Measurements from ENCODE around the gene KIFC1.

Gene KIFC1

DNA sequence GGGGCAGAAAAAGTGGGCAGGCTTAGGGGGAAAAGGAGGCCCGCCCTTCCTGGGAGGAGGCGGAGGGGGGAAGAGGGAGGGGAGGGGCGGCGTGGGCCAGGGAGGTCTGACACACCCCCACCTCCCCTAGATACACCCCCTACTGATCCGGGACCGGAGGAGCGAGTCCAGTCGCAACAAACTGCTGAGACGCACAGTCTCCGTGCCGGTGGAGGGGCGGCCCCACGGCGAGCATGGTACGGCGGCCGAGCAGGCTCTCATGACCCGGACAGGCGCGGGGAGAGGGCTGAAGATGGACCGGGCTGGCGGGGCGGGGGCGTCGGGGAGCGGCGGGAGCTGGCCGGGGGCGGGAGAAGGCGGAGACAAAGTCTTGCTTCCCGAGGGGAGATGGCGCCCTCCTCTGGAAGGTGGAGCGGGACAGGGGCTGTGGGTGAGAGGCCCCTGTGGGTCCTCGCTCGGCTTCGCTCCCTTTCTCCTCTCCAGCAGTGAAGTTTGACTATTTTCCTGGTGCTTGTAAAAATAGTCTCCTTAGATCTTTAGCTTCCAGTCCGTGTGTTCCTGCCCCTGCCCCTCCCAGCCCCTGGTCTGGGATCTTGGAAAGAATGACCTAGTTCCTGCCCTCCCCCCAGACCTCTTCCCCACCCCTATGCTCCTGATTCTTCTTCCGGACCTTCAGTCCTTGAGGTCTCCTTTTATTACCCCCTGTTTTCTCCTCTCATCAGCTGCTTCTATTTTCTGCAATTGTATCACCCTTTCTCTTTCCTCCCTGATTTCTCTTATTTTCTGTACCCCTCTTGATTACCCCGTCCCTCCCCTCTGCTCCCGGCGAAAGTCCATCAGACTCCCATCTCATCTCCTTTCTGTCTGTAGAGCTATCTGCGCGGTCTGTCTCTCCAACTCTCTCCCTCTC lies 34.3 kb downstream of the KIFC1 start:
- DNase-seq: peak; percentile 78

DNA sequence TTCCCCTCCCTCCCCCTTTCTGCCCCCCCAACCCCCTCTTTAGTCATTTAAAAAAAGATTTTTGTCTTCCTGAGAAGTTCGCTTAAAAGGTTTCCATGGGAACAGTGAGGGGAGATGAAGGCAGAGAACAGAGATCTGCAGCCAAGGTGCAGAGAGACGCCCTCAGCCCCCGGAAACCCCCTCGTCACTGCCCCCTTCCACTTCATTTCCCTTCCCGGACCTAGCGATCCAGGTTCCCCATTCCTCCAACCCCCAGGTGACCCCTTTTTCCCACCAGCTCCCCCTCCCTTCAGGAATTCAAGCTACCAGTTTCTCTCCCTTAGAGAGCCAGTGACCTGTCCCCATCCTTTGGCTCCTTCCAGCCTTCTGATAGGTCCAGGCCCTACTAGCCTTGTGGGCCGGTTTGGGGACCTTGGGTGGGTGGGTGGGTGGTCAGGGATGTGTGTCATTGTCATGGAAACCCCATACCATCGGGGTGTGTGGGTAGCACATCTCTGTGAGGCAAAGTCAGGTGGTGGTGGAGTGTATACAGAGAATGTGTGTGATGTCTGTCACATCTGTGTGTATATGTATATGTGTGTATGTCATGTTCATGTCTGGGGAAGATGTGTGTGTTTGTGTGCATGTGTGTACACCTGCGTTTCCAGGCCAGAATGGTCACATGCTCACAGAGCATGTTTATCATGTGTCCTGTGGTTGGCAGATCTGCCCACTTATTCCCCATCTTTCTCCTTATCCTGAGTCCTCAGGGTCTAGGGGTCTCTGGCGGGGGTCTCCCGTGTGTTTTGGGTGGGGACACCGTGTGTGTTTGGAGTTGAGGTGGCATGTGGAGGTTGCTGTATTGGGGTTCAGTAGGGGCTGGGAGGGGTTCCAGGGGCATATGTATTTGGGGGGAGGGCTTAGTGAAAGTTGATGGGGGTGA lies 35.2 kb downstream of the KIFC1 start:
- peak; percentile 46 for DNase-seq

DNA sequence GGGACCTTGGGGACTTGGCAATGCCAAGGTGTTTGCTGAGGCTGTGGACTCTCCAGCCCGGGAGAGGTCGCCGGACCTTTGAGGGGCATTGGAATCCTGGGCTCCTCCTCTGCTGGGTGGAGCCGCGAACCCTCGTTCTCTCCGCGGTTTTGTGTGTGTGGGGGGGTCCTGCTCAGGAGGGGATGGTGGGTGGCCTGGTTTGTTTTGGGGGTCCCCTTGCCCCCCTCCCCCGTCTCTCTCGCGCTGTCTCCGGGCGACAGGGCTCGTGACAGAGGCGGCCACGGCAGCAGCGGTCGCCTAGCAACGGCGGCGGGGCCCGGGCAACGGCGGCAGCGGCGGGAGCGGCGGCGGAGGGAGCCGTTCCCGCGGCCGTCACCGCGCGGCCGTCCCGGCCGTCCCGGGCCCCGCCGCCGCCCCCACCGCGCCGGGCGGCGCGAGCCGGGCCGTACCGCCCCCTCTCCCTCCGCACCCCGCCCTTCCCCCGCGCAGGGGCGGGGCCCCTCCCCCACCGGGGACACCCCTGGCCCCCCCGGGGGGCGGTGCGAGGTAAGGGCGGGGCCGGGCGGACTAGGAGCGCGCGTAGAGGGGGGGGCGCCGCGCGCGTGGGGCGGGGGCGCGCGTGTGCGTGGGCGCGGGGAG lies 36.1 kb downstream of the KIFC1 start:
- peak; percentile 57 for DNase-seq

DNA sequence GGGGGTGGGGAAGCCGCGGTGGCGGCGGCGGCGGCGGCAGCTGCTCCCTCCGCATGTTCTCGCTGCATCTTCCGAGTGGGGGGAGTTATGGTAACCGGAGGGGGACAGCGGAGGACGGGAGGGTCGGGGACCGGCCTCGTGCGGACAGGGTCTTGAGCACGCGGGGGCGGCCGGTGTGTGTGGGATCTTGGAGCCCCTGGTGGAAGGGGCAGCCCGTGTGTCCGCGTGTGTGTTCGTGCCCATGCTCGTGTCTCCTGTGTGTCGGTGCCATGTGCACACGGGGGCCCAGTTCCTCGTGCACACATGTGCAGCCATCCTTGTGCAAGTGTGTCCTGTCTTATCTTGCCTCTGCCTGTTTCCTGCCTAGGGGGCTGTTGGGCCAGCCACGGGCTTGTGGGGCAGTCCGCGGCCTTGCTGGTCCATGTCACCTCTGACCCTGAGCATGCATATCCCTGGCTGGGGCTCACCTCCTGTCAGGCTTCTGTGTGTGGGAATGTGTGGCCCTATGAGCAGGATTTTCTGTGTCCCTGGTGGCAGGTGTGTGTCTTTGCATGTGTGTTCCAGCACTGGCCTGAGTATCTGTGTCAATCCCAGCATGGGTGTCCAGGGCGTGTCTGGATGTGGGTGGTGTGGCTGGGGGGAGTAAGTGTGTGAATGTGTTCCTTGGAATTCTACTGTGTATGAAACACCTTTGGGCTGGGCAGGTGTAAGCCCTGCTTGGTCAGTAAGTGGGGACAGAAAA lies 36.8 kb downstream of the KIFC1 start:
- no peak for DNase-seq

DNA sequence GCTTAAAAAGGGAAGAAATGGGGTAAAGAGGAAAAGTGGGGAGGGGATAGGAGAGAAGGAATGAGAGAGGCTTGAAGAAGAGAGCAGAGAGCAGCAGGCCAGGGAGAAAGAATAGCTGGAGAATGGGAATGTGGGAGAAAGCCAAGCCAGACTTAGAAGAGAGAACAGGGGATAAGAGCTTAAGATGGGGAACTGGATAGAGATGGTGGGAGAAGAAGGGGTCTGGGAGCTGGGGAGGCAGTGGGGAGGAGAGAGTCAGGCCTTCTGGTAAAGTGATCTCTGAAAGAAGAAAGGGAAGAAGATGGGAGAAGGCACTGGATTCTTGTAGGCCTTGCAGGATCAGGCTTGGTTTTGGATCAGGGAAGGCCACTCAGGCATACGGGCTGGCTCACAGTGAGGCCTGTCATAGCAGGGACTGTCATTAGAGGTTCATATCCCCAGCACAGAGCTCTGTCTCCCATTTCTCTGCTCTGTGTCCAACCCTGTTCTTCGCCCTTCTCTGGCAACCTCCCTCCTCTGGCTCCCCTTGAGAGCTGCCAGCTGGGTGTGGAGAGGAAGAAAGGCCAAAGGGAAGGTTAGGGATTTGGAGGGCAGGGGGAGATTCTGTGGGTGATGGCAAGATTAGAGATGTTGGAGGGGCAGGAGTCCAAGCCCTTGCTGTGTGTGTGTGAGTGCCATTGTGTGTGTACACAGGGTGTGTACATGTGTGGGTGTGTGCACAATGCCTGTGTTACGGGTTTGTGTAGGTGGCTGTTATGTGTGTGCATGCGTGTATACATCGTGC lies 37.5 kb downstream of the KIFC1 start:
- DNase-seq: no peak

DNA sequence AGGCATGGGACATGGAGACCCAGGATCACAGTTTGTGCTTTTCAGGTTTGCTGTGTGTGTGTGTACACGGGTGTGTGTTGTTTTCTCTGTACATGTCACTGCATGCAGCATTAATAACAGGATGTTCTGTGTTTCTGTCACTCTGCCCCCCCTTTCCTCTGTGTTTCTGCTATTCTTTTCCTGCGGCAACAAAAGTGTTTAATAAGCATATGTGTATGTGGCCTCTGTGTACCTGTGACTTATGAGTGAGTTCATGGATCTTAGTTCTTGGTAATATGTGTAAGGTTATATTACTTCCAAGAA lies 38.1 kb downstream of the KIFC1 start:
- no peak for DNase-seq

- no peak for DNase-seq
Observed at GRCh38 chr6:33430334-33430733, 38.7 kb downstream of the KIFC1 start.

GRCh38 chr6:33430991-33431879 lies 39.6 kb downstream of the KIFC1 start:
- peak; percentile 79 for DNase-seq

DNA sequence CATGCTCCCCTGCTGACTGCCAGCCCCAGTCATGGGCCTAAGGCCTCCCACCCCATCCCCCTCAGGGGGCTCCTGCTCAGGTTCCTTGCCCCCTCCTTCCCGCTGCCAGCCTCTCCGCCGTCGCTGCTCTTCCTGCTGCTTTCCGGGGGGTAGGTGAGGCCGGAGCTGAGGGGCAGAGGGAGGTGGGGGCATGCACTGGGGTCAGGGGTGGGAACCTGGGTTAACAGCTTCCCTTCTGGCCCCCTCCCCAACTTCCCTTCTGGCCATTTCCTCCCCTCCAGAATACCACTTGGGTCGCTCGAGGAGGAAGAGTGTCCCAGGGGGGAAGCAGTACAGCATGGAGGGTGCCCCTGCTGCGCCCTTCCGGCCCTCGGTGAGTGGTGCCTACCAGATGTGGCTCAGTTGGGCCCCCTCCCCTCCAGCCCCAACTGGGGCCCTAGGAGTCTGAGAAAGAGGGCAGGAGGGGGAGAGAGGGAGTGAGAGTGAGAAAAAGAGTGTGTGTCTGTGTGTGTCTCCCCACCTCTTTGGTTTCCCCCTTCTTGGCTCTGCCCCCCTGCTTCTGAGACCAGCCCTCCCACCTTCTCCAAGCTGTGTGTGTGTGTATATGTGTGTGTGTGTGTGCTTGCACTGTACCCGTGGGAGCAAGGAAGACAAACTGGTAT lies 40.4 kb downstream of the KIFC1 start:
- no peak for DNase-seq

DNA sequence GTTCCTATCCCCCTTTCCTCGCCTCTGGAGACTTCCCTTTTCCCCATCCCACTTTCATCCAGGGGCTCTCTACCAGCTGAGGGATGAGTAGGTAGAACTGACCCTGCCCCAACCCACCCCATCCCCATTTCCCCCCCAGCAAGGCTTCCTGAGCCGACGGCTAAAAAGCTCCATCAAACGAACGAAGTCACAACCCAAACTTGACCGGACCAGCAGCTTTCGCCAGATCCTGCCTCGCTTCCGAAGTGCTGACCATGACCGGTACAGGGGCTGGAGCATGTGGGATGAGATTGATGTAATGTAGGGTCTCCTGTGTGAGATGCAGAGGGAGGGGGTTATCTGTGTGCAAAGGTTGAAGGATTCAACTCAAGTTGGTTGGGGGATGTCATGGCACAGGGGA lies 40.9 kb downstream of the KIFC1 start:
- DNase-seq: no peak

DNA sequence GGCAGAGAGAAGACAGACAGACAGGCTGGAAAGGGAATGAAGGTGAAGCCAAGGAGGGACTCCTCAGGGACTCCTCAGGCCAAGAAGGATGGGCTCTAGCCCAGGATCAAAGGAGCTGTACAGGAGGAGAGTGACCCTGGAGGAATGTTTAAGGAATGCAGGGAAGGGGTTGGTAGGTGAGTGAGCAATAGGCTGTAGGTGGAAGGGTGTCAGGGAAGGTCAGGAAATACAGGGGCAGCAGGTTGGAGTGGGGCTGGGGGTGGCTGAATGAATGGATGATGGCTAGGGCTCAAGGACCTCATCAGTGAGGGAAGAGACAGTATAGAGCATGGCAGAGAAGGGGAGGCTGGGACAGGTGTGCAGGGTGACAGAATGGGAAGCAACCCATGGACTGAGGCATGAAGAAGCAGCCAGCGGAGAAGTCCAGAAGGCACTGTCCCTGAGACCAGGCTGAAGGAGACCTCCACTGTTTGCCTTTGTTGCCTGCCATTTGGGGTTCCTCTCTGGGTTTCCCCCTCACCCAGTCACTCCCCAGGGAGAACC lies 41.4 kb downstream of the KIFC1 start:
- no peak for DNase-seq

- no peak for DNase-seq
Observed at GRCh38 chr6:33433544-33434191, 42.0 kb downstream of the KIFC1 start.

DNA sequence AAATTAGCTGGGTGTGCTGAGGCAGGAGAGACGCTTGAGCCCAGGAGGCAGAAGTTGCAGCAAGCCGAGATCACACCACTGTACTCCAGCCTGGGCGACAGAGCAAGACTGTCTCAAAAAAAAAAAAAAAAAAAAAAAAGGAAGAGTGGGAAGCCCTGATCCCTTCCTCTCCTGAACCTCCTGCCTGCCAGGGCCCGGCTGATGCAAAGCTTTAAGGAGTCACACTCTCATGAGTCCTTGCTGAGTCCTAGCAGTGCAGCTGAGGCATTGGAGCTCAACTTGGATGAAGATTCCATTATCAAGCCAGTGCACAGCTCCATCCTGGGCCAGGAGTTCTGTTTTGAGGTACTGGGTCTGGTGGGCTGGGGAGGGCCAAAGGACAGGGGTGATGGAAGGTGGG lies 43.3 kb downstream of the KIFC1 start:
- DNase-seq: no peak

- no peak for DNase-seq
Observed at GRCh38 chr6:33437666-33438065, 46.0 kb downstream of the KIFC1 start.

GRCh38 chr6:33438978-33439594 lies 47.5 kb downstream of the KIFC1 start:
- DNase-seq: no peak

DNA sequence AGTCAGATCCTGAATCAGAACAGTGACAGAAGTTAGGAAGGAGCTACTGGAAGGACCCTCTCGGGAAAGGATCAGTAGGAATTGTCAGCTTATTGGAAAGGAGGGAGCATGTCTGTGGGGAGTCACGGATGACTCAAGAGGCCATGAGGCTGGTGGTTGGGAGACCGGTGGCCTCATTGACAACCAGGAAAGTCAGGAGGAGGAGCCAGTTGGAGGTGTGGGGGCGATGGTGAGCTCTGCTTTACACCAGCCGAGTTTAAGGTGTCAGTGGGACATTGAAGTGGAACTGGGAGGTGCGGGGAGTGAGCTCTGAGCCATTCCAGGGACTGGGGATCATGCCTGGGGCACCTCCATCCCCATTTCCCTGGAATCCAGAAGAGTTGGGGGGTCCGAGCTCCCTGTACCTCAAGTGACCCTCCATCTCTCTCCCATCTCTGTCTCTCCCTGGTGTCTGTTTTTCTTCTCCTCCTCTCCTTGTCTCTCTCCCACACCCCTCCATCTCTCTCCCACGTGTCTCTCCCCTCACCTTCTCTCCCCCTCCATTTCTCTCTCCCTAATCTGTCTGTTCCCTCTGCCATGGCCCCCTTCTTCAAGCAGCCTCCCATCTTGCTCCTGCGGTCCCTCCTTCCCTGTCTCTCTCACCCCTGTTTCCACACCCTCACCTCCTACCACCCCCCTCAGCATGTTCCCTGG lies 48.5 kb downstream of the KIFC1 start:
- DNase-seq: no peak

GRCh38 chr6:33440649-33441309 lies 49.2 kb downstream of the KIFC1 start:
- no peak for DNase-seq

- no peak for DNase-seq
Observed at GRCh38 chr6:33441457-33441856, 49.8 kb downstream of the KIFC1 start.
